Endothelial cell (in vitro differentiated cells): ENCODE data around the gene PSME2. TPM values are rescaled to one million over a fixed set of nuclear protein-coding genes. Genes with fewer than 3 reads are reported as not detected.
A peak's percentile ranks its signal among the peaks of the same experiment; 100 is the strongest.

Experiments used
- DNase-seq: peaks from one replicate; pipeline ENCODE4 v3.0.0; 2021; ENCODE audit warnings: low spot score
- H3K27ac Mint-ChIP-seq: one replicate; pipeline ENCODE4 v1.8.0; 2021; ENCODE audit warnings: mixed read lengths, inconsistent platforms; ENCODE audit not compliant: unreplicated experiment
- H3K27me3 Mint-ChIP-seq: one replicate; pipeline ENCODE4 v1.8.0; 2021; ENCODE audit warnings: mild to moderate bottlenecking, moderate library complexity, mixed read lengths, inconsistent platforms; ENCODE audit not compliant: unreplicated experiment
- H3K36me3 Mint-ChIP-seq: one replicate; pipeline ENCODE4 v1.8.0; 2021; ENCODE audit warnings: mild to moderate bottlenecking, low read depth, mixed read lengths, inconsistent platforms; ENCODE audit not compliant: unreplicated experiment
- H3K4me1 Mint-ChIP-seq: one replicate; pipeline ENCODE4 v1.8.0; 2021; ENCODE audit warnings: mild to moderate bottlenecking, mixed read lengths, inconsistent platforms; ENCODE audit not compliant: unreplicated experiment
- H3K4me3 Mint-ChIP-seq: one replicate; pipeline ENCODE4 v1.8.0; 2021; ENCODE audit warnings: mild to moderate bottlenecking, mixed read lengths, inconsistent platforms; ENCODE audit not compliant: unreplicated experiment
- H3K9me3 Mint-ChIP-seq: one replicate; pipeline ENCODE4 v1.8.0; 2021; ENCODE audit warnings: mixed read lengths, inconsistent platforms; ENCODE audit not compliant: unreplicated experiment
- total RNA-seq: library from RNA; stranded (reverse); fragmentation: NEBNext Ultra II Directional; extraction: Animal tissue kit (Norgen Biotek cat#: 25700); gene quantifications from one replicate; pipeline ENCODE4 v1.2.1, GENCODE V29; 2021; ENCODE audit not compliant: unreplicated experiment
- TF ChIP-seq, protein P1 (sequence below): fragments of 200-600 bp; sonication (generic); IDR thresholded peaks from one replicate; pipeline ENCODE4 v1.5.0; 2021; ENCODE audit warnings: antibody characterized with exemption; ENCODE audit not compliant: unreplicated experiment

Gene PSME2
- total RNA-seq, 1 donor from 2014 or later = 73.6 TPM

DNA sequence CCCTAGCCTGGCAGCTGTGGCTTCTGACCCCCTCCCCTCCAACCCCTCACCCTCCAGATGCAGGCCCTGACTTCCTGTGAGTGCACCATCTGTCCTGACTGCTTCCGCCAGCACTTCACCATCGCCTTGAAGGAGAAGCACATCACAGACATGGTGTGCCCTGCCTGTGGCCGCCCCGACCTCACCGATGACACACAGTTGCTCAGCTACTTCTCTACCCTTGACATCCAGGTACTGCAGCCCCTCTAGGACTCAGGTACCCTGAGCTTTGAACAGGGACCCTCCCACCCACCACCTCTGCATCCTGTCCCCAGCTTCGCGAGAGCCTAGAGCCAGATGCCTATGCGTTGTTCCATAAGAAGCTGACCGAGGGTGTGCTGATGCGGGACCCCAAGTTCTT, 8.7 kb upstream of the PSME2 start:
- DNase-seq = no peak
- H3K9me3 Mint-ChIP-seq = no peaks in the 10 kb centered on the region
- peaks cover 9% of the 10 kb centered on the region for H3K27me3 Mint-ChIP-seq
- H3K27ac Mint-ChIP-seq = peak overlapping the region; percentile 12
- H3K4me1 Mint-ChIP-seq = peaks cover 23% of the 10 kb centered on the region
- peak overlapping the region; percentile 26 for H3K4me3 Mint-ChIP-seq
- TF ChIP-seq, protein P1, sequence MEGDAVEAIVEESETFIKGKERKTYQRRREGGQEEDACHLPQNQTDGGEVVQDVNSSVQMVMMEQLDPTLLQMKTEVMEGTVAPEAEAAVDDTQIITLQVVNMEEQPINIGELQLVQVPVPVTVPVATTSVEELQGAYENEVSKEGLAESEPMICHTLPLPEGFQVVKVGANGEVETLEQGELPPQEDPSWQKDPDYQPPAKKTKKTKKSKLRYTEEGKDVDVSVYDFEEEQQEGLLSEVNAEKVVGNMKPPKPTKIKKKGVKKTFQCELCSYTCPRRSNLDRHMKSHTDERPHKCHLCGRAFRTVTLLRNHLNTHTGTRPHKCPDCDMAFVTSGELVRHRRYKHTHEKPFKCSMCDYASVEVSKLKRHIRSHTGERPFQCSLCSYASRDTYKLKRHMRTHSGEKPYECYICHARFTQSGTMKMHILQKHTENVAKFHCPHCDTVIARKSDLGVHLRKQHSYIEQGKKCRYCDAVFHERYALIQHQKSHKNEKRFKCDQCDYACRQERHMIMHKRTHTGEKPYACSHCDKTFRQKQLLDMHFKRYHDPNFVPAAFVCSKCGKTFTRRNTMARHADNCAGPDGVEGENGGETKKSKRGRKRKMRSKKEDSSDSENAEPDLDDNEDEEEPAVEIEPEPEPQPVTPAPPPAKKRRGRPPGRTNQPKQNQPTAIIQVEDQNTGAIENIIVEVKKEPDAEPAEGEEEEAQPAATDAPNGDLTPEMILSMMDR = no peak
- H3K36me3 Mint-ChIP-seq = peaks cover 45% of the 10 kb centered on the region

DNA sequence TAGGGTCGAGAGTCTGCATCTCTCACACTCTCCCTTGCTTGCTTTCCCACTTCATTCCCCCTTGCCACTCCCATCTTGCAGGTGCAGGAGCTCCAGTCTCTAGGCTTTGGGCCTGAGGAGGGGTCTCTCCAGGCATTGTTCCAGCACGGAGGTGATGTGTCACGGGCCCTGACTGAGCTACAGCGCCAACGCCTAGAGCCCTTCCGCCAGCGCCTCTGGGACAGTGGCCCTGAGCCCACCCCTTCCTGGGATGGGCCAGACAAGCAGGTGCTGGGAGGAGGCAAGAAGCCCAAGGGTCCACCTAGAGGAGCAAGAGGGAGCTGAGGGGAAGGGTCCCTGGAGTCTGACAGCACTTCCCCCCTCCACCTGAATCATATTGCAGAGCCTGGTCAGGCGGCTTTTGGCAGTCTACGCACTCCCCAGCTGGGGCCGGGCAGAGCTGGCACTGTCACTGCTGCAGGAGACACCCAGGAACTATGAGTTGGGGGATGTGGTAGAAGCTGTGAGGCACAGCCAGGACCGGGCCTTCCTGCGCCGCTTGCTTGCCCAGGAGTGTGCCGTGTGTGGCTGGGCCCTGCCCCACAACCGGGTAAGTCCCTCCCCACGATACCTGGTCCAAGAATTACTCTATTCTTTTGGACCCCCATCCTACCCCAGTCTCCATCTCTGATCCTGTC, 5.1 kb upstream of the PSME2 start:
- no peak for DNase-seq
- H3K27ac Mint-ChIP-seq = no peak overlapping the region
- TF ChIP-seq, protein P1 = no peak
- no peaks in the 10 kb centered on the region for H3K9me3 Mint-ChIP-seq
- peaks cover 14% of the 10 kb centered on the region for H3K27me3 Mint-ChIP-seq
- H3K4me3 Mint-ChIP-seq = no peak overlapping the region
- H3K4me1 Mint-ChIP-seq = peaks cover 35% of the 10 kb centered on the region
- peaks cover 35% of the 10 kb centered on the region for H3K36me3 Mint-ChIP-seq

DNA sequence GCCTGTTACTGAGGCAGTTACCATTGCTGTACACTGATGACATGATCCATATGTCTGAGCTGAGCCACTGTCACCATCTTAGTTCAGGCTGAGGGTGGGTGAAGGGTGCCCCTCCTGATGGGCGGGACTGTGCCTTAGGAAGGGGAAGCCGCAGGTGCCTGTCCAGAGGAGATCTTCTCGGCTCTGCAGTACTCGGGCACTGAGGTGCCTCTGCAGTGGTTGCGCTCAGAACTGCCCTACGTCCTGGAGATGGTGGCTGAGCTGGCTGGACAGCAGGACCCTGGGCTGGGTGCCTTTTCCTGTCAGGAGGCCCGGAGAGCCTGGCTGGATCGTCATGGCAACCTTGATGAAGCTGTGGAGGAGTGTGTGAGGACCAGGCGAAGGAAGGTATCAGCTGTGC, 4.6 kb upstream of the PSME2 start:
- TF ChIP-seq, protein P1 = no peak
- H3K4me3 Mint-ChIP-seq = peak overlapping the region; percentile 37
- H3K4me1 Mint-ChIP-seq = peaks cover 36% of the 10 kb centered on the region
- no peak overlapping the region for H3K27ac Mint-ChIP-seq
- peaks cover 36% of the 10 kb centered on the region for H3K36me3 Mint-ChIP-seq
- DNase-seq = no peak
- H3K9me3 Mint-ChIP-seq = no peaks in the 10 kb centered on the region
- peaks cover 14% of the 10 kb centered on the region for H3K27me3 Mint-ChIP-seq

DNA sequence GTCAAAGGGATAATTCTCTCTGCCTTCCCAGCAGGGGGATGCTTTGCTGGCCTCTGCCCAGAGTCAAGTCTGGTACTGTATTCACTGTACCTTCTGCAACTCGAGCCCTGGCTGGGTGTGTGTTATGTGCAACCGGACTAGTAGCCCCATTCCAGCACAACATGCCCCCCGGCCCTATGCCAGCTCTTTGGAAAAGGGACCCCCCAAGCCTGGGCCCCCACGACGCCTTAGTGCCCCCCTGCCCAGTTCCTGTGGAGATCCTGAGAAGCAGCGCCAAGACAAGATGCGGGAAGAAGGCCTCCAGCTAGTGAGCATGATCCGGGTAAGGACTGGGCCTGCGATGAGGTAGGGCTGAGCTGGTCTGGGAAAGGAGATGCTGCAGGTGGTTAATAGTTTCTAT, 4.2 kb upstream of the PSME2 start:
- Mint-ChIP-seq H3K27ac (no peak overlapping the region), H3K27me3 (peaks cover 18% of the 10 kb centered on the region), H3K36me3 (peaks cover 35% of the 10 kb centered on the region), H3K4me3 (peak overlapping the region; percentile 23), H3K4me1 (peaks cover 36% of the 10 kb centered on the region), H3K9me3 (no peaks in the 10 kb centered on the region)
- no peak for DNase-seq
- TF ChIP-seq, protein P1 = no peak

DNA sequence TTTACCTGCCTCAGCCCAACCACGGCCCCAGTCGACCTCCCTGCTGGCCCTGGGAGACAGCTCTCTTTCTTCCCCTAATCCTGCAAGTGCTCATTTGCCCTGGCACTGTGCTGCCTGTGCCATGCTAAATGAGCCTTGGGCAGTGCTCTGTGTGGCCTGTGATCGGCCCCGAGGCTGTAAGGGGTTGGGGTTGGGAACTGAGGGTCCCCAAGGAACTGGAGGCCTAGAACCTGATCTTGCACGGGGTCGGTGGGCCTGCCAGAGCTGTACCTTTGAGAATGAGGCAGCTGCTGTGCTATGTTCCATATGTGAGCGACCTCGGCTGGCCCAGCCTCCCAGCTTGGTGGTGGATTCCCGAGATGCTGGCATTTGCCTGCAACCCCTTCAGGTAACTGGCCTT, 3.7 kb upstream of the PSME2 start:
- H3K4me1 Mint-ChIP-seq = peaks cover 33% of the 10 kb centered on the region
- TF ChIP-seq, protein P1 = no peak
- DNase-seq = no peak
- H3K27ac Mint-ChIP-seq = no peak overlapping the region
- H3K36me3 Mint-ChIP-seq = peaks cover 33% of the 10 kb centered on the region
- no peak overlapping the region for H3K4me3 Mint-ChIP-seq
- no peaks in the 10 kb centered on the region for H3K9me3 Mint-ChIP-seq
- H3K27me3 Mint-ChIP-seq = peaks cover 18% of the 10 kb centered on the region
